ENCODE measurements around the gene MRPS15.
"Not testable (repeated sequence)": the region's sequence is repeated elsewhere in the genome, so short reads cannot be mapped to it uniquely, and the experiment has no call there.

Gene MRPS15

DNA sequence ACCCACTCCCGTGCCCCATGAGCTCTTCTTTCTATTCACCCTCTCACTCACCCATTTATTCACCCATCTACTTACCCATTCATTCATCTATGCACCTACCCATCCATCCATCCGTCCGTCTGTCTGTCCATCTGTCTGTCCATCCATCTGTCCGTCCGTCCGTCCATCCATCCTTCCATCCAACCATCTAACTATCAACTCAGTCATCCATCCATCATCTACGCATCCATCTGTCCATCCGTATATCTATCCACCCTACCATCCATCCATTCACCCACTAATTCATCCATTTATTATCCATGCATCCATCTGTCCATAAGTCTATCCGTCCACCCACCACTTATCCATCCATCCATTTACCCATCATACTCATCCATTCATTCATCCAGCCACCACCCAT, 29.3 kb upstream of the MRPS15 start:
- DNase-seq (ENCODE audit: extremely low read depth, low read depth) = no peak
- TF ChIP-seq, protein P1, sequence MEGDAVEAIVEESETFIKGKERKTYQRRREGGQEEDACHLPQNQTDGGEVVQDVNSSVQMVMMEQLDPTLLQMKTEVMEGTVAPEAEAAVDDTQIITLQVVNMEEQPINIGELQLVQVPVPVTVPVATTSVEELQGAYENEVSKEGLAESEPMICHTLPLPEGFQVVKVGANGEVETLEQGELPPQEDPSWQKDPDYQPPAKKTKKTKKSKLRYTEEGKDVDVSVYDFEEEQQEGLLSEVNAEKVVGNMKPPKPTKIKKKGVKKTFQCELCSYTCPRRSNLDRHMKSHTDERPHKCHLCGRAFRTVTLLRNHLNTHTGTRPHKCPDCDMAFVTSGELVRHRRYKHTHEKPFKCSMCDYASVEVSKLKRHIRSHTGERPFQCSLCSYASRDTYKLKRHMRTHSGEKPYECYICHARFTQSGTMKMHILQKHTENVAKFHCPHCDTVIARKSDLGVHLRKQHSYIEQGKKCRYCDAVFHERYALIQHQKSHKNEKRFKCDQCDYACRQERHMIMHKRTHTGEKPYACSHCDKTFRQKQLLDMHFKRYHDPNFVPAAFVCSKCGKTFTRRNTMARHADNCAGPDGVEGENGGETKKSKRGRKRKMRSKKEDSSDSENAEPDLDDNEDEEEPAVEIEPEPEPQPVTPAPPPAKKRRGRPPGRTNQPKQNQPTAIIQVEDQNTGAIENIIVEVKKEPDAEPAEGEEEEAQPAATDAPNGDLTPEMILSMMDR (IDR thresholded peaks at IDR 0.05; ENCODE audit: low read depth, low read length, missing control alignments) = no peak
- no peak overlapping the region for H3K4me3 ChIP-seq (replicated peaks; ENCODE audit: low read depth, low read length)

DNA sequence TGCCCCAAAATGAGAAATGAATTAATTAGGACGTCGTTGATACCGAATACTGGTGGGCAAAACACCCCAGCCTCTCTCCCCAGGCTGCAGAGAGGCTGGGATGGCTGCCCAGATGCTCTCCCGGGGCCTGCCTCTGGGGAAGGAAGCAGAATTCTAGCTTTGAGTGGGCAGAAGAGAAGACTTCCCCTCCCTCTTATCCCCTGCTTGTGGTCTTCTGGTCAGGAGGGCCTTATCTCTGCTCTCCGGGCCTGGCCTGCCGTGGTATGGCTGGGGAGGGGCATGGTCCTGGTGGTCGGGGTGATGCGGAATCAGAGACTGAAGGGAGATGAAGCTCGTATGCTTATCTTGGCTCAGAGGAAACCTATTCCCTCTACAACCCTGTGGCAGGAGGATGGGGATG, 28.3 kb upstream of the MRPS15 start:
- DNase-seq (ENCODE audit: extremely low read depth, low read depth) = no peak
- TF ChIP-seq, protein P1 (IDR thresholded peaks at IDR 0.05; ENCODE audit: low read depth, low read length, missing control alignments) = no peak
- no peak overlapping the region for H3K4me3 ChIP-seq (replicated peaks; ENCODE audit: low read depth, low read length)

DNA sequence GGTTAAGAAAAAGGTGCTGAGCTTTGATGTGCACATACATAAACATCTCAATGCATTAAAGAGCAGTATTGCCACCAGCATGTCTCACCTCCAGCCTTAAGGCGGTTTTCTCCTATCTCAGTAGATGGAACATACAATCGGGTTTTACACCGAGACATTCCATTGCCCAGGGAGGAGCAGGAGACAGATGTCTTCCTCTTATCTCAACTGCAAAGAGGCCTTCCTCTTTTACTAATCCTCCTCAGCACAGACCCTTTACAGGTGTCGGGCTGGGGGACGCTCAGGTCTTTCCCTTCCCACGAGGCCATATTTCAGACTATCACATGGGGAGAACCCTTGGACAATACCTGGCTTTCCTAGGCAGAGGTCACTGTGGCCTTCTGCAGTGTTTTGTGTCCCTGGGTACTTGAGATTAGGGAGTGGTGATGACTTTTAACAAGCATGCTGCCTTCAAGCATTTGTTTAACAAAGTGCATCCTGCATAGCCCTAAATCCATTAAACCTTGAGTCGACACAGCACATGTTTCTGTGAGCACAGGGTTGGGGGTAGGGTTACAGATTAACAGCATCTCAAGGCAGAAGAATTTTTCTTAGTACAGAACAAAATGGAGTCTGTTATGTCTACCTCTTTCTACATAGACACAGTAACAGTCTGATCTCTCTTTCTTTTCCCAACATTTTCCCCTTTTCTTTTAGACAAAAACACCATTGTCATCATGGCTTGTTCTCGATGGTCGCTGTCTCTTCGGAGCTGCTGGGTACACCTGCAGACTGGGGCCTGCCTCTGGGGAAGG, 25.3 kb upstream of the MRPS15 start:
- DNase-seq (ENCODE audit: extremely low read depth, low read depth); H3K4me3 ChIP-seq (replicated peaks; ENCODE audit: low read depth, low read length): not testable (repeated sequence)

DNA sequence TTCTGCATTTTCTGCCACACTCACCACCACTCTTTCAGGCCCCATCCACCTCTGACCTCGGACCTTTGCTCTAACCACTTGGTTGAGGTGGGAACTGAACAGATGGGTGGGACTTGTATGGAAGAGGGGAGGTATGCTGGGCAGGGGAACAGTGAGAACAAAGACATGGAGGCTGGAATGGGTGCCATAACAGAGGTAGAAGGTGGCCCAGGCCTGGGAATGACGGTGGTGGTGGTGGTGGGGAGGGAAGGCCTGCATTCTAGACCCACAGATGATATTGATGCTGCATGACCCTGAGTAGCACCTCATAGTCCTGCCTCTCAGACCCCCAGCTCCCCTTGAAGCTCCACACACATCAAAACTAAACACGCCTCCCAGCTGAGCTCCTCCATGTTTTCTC, 23.7 kb upstream of the MRPS15 start:
- no peak for DNase-seq (ENCODE audit: extremely low read depth, low read depth)
- no peak overlapping the region for H3K4me3 ChIP-seq (replicated peaks; ENCODE audit: low read depth, low read length)
- TF ChIP-seq, protein P1 (IDR thresholded peaks at IDR 0.05; ENCODE audit: low read depth, low read length, missing control alignments) = no peak

DNA sequence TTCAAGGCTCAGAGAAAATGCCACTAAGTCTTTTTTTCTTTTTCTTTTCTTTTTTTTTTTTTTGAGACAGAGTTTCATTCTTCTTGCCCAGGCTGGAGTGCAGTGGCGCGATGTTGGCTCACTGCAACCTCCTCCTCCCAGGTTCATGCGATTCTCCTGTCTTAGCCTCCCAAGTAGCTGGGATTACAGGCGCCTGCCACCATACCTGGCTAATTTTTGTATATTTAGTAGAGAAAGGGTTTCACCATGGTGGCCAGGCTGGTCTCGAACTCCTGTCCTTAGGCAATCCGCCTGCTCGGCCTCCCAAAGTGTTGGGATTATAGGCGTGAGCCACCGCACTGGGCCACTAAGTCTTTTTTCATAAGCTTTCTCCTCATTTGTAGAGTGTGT, 23.1 kb upstream of the MRPS15 start:
- DNase-seq (ENCODE audit: extremely low read depth, low read depth); H3K4me3 ChIP-seq (replicated peaks; ENCODE audit: low read depth, low read length): not testable (repeated sequence)

DNA sequence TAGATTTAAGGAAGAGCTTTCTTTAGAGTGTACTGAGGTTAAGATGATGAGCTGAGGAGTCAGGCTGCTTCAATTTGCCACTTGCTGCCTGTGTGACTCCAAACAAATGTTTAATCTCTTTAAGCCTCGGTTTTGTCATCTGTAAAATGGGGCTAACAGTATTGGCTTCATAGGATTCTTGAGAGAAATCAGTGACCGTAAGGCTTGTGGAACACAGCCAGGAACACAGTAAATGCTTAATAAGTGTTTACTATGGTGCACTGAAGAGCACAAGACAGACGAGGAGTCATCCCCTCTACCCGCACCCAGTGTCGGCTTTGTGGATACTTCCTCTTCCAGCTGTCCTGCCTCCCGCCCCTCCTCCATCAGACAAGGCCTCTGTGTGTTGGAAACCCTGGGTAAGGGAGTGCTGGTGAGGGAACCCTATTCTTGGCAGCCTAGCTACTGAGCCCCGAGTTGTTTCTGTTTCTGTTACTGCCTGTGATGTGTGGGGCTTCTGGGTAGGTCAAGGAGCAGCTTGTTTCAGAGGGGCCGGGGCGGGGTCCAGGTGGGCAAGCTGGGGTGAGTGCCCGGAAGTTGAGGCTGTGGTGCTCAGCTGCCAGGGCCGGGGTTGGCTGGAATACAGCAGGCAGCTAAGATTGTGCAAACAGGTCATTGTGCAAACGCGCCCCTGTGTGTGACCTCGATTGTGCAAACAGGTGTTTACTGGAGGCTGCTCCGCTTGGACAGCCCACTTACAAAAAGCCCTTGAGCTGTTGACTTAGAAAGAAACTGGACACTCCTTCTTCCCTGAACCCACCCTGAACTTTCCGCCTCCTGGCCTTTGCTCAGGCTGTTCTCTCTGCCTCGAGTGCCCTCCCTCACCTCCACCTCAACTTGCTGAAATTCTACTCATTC, 22.5 kb upstream of the MRPS15 start:
- TF ChIP-seq, protein P1 (IDR thresholded peaks at IDR 0.05; ENCODE audit: low read depth, low read length, missing control alignments) = no peak
- no peak for DNase-seq (ENCODE audit: extremely low read depth, low read depth)
- H3K4me3 ChIP-seq (replicated peaks; ENCODE audit: low read depth, low read length) = no peak overlapping the region

DNA sequence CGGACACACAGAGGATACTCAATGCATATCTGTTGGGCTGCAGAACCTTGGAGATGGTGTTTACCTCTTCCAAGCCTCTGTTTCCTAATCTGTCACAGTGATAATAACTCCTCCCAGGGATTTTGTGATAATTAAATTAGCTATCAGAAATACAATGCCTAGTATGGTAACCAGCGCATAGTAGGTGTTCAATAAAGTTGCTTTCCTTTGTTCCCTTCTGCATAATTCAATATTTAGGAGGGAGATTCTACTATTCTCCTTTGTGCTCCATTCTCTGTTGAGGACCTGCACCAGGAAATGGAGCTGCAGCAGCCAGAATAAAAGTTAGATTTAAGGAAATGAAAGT, 21.9 kb upstream of the MRPS15 start:
- H3K4me3 ChIP-seq (replicated peaks; ENCODE audit: low read depth, low read length) = no peak overlapping the region
- DNase-seq (ENCODE audit: extremely low read depth, low read depth) = no peak
- TF ChIP-seq, protein P1 (IDR thresholded peaks at IDR 0.05; ENCODE audit: low read depth, low read length, missing control alignments) = no peak
